Measurements from ENCODE around the gene TRDN.

Gene TRDN

DNA sequence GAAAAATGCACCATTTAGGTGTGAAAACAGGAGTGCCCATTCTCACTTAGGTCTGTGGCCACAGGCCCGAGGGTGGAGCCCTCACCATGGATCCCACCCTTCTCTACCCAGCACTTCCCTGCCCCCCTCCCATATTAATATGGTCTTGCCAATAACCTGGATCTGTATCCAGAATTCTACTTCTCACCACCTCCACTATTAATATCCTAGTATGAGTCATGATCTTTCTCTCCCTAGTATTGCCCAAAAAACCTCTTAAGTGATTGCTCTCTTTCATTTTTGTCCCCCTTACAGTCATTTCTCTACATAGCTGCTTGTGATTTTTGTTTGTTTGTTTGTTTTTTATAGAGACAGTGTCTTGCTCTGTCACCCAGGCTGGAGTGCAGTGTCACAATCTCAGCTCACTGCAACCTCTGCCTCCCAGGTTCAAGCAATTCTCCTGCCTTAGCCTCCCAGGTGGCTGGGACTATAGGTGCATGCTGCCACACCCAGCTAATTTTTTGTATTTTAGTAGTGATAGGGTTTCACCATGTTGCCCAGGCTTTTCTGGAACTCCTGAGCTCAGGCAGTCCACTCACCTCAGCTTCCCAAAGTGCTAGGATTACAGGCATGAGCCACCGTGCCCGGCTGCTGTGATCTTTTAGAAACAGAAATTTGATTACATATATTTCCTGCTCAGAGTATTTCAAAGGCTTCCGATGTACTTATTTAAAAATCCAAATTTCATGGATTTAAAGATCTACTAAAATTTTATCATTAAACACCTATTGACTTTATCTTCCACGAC is 24.5 kb upstream of the TRDN start:
- TF ChIP-seq ZNF19 (tag by site-specific recombination; IDR thresholded peaks at IDR 0.05; ENCODE audit: low read depth), result no peak
- TF ChIP-seq, protein P1, sequence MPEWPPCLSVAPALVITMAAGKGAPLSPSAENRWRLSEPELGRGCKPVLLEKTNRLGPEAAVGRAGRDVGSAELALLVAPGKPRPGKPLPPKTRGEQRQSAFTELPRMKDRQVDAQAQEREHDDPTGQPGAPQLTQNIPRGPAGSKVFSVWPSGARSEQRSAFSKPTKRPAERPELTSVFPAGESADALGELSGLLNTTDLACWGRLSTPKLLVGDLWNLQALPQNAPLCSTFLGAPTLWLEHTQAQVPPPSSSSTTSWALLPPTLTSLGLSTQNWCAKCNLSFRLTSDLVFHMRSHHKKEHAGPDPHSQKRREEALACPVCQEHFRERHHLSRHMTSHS (tag by site-specific recombination; IDR thresholded peaks at IDR 0.05), result no peak
- TF ChIP-seq ZNF530 (tag by site-specific recombination; IDR thresholded peaks at IDR 0.05; ENCODE audit: low read depth), result no peak
- TF ChIP-seq ZNF48 (tag by site-specific recombination; IDR thresholded peaks at IDR 0.05), result no peak
- no peak for TF ChIP-seq ZBTB17 (tag by site-specific recombination; IDR thresholded peaks at IDR 0.05)
- no peak for TF ChIP-seq ZNF423 (tag by site-specific recombination; IDR thresholded peaks at IDR 0.05)
- no peak for TF ChIP-seq BCL11B (tag by site-specific recombination; IDR thresholded peaks at IDR 0.05; ENCODE audit: low read depth)
- no peak for TF ChIP-seq ZNF248 (tag by site-specific recombination; IDR thresholded peaks at IDR 0.05)
- TF ChIP-seq GLIS1 (tag by site-specific recombination; IDR thresholded peaks at IDR 0.05), result no peak
- TF ChIP-seq ZBTB20 (tag by site-specific recombination; IDR thresholded peaks at IDR 0.05), result no peak
- TF ChIP-seq, protein P2, sequence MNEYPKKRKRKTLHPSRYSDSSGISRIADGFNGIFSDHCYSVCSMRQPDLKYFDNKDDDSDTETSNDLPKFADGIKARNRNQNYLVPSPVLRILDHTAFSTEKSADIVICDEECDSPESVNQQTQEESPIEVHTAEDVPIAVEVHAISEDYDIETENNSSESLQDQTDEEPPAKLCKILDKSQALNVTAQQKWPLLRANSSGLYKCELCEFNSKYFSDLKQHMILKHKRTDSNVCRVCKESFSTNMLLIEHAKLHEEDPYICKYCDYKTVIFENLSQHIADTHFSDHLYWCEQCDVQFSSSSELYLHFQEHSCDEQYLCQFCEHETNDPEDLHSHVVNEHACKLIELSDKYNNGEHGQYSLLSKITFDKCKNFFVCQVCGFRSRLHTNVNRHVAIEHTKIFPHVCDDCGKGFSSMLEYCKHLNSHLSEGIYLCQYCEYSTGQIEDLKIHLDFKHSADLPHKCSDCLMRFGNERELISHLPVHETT (tag by site-specific recombination; IDR thresholded peaks at IDR 0.05), result no peak
- TF ChIP-seq ZXDB (tag by site-specific recombination; IDR thresholded peaks at IDR 0.05), result no peak
- TF ChIP-seq ZFP41 (tag by site-specific recombination; IDR thresholded peaks at IDR 0.05; ENCODE audit: borderline replicate concordance), result no peak
- no peak for TF ChIP-seq PBX3 (CRISPR knock-in tag; IDR thresholded peaks at IDR 0.05)
- TF ChIP-seq ZNF362 (tag by site-specific recombination; IDR thresholded peaks at IDR 0.05), result no peak
- TF ChIP-seq ZNF302 (tag by site-specific recombination; IDR thresholded peaks at IDR 0.05; ENCODE audit: low read depth), result no peak
- no peak for TF ChIP-seq PRDM1 (tag by site-specific recombination; IDR thresholded peaks at IDR 0.05)
- Histone ChIP-seq H3K4me3 (ENCODE audit: low read depth, low read length) (no peak overlapping the region), H3K27ac (ENCODE audit: extremely low read depth, low read depth, low read length) (no peak overlapping the region), H3K9me3 (ENCODE audit: control insufficient read depth, insufficient read depth, low read depth, low read length) (no peaks in the 10 kb centered on the region), H3K4me1 (ENCODE audit: control insufficient read depth, insufficient read depth, low read length) (no peaks in the 10 kb centered on the region), H3K36me3 (ENCODE audit: control insufficient read depth in 2 of 2, insufficient read depth in 1 of 2, low read length in 2 of 2) (no peaks in the 10 kb centered on the region)
- CTCF ChIA-PET, result no interaction called here
- POLR2A ChIA-PET, result interaction anchor here (0.6 kb wide), 1 partner anchor 17 kb away, joined by 5 read pairs; no protein-coding TSS in a partner anchor

DNA sequence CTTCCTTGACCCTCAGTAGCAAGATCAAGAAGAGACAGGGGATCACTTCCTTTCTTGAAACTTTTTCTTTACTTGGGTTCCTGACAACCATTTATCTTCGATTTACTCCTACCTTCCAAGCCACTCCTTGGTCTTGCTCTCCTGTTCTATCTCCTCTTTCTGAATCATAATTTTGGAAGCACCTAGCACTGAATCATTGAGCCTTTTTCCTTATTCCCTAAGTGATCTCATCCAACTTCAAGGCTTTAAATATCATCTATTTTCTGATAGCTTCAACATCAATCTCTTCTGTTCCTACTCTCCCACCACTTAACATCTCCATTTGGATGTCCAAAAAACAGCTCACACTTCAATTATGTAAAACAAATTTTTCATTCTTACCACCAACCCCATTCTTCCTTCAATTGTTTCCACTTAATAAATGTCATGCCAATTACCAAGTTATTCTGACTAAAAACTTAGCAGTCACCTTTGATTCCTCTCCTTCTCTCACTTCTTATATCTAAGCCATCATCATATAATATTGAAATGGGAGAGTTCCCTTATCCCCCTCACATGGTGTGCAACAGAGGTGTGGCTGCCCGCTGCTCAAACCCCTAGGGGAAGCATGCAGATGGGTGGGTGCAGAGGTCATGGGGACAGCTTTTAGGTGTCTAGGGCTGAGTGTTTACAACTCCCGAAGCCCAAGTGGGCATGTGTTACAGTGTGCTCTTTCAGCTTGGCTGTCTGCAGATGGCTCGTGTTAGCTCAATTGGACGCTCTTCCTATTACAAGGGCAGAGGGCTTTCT is 23.4 kb upstream of the TRDN start:
- H3K36me3 ChIP-seq (ENCODE audit: control insufficient read depth in 2 of 2, insufficient read depth in 1 of 2, low read length in 2 of 2), result no peaks in the 10 kb centered on the region
- H3K27ac ChIP-seq (ENCODE audit: extremely low read depth, low read depth, low read length), result no peak overlapping the region
- H3K4me1 ChIP-seq (ENCODE audit: control insufficient read depth, insufficient read depth, low read length), result no peaks in the 10 kb centered on the region
- no peaks in the 10 kb centered on the region for H3K9me3 ChIP-seq (ENCODE audit: control insufficient read depth, insufficient read depth, low read depth, low read length)
- no peak overlapping the region for H3K4me3 ChIP-seq (ENCODE audit: low read depth, low read length)
- ChIA-PET POLR2A (no interaction called here), CTCF (interaction anchor here (1.2 kb wide), 1 partner anchor 266 kb away, joined by 3 read pairs; no protein-coding TSS in a partner anchor)
- TF ChIP-seq TSHZ1 (tag by site-specific recombination; IDR thresholded peaks at IDR 0.05; ENCODE audit: borderline replicate concordance) (no peak), SCRT2 (tag by site-specific recombination; IDR thresholded peaks at IDR 0.05) (no peak), ZNF16 (tag by site-specific recombination; IDR thresholded peaks at IDR 0.05; ENCODE audit: low read depth) (no peak), SP3 (tag by site-specific recombination; IDR thresholded peaks at IDR 0.05) (no peak), ZNF10 (tag by site-specific recombination; IDR thresholded peaks at IDR 0.05) (no peak), ZNF341 (tag by site-specific recombination; IDR thresholded peaks at IDR 0.05; ENCODE audit: low read depth) (no peak), SP2 (tag by site-specific recombination; IDR thresholded peaks at IDR 0.05) (no peak)
- TF ChIP-seq, protein P3, sequence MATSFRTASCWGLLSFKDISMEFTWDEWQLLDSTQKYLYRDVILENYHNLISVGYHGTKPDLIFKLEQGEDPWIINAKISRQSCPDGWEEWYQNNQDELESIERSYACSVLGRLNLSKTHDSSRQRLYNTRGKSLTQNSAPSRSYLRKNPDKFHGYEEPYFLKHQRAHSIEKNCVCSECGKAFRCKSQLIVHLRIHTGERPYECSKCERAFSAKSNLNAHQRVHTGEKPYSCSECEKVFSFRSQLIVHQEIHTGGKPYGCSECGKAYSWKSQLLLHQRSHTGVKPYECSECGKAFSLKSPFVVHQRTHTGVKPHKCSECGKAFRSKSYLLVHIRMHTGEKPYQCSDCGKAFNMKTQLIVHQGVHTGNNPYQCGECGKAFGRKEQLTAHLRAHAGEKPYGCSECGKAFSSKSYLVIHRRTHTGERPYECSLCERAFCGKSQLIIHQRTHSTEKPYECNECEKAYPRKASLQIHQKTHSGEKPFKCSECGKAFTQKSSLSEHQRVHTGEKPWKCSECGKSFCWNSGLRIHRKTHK (tag by site-specific recombination; IDR thresholded peaks at IDR 0.05), result no peak

Data from HEK293 (cell line).